ENCODE data around the gene GP9.

GP9 gene

DNA sequence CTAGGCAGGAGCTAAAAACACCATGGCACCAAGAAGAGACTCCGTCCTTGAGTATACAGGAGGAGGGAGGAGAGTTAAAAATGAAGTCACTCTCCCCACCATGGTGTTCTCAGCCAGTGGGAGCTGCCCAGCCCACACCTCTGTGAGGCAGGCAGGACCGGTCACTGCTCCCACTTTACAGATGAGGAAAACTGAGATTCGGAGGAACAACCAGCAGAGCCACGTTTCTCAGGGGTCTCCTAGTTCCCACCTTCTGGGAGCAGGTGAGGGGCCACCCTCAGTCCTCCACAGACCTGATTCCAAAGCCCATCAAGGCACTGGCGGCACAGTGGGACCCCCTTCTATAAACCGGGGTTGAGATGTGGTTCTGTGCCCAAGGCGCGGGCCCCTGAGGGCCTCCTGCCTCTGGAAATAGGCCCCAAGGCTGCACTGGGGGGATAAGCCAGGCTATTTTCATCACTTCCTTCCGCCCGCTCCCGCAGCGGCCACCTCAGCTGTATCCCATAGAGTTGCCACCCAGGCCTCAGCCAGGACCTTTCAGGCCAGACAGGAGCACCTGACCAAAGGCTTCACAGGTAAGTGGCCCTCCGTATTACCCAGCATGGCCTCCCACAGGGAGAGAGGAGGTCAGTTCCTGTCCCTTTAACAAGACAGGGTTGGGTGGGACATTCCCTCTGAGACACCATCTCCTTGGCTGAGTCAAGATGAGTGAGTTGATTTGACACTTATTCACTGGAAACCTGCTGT, at the start of gene GP9:
GP9 (plus strand) TSS at position 504 of the 747 bp plus-strand sequence. CDS start 961 bp downstream, outside the sequence.
- DNase-seq: no peak

GRCh38 chr3:129013491-129013891, 47.1 kb upstream of the GP9 start:
- DNase-seq: no peak

DNA sequence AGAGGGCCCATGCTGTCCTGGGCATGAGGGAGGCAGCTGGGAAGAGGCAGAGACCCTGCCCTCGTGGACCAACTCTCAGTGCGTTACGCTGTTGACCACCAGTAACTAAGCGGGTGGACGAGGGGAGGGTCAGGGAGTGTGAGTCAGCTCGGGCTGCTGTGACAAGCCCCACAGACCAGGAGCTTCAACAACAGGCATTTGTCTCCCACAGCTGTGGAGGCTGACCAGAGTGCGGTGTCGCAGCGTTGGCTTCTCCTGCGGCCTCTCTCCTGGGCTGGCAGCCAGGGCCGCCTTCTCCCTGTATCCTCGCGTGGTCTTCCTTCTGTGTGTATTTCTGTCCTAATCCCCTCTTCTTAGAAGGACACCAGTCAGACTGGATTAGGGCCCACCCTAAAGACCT, 46.4 kb upstream of the GP9 start:
- DNase-seq: no peak

DNA sequence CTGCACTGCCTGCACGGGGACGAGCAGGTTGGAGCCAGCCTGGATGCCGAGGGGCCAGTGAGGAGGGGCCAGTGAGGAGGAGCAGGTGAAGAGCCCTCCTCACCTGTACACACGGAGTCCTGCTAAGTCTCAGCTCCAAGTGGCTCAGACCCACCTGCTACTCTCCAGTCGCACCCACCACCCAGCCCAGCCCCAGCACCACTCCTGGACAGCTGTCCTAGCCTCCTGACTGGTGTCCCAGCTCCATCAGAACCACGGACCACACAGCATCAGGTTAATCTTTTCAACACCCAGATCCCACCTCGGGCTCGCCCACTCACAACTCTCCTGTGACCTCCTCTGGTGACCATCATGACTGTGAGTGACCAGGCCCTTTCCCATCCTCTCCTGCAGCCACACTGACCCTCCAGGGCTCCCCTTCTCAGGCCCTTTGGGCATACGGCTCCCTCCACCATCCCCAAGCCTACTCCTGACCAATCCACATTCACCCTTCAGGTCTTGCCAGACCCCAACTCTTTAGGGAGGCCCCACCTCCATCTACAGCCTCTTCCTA, 45.7 kb upstream of the GP9 start:
- no peak for DNase-seq

GRCh38 chr3:129015388-129016105, 45.0 kb upstream of the GP9 start:
- DNase-seq: peak; percentile 62

- peak; percentile 53 for DNase-seq
Observed at GRCh38 chr3:129016356-129016719, 44.2 kb upstream of the GP9 start.

- DNase-seq: no peak
Observed at GRCh38 chr3:129016720-129017483, 43.7 kb upstream of the GP9 start.

DNA sequence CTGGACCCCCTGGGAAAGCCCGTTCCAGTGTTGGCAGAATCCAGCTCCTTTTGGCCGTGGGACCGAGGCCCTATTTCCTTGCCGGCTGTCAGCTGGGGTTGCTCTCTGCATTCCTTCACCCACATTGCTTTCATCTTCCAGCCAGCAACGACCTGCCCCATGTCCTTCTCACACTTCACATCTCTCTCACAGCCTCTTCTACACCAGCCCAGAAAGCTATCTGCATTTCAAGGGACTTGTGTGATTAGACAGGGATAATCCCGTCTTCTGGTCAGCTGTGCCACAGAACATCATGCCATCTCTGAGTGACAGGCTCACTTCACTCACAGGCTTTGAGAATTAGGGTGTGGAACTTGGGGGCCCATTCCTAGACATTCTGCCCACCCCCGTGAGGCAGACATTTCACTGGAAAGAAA, 43.1 kb upstream of the GP9 start:
- no peak for DNase-seq

DNA sequence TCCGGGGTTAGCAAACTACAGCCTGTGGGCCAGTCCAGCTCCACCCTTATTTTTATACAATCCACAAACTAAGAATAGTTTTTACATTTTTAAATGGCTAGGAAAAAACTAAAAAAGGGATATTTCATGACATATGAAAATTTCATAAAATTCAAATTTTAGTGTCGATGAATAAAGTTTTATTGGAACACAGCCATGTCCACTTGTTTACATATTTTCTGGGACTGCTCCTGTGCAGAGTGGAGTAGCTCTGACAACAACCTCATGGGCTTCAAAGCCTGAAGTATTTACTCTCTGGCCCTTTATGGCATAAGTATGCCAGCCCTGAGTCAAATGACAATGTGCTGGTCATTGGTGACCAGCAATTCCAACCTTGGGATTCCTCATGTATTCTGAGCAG, 42.3 kb upstream of the GP9 start:
- no peak for DNase-seq

DNA sequence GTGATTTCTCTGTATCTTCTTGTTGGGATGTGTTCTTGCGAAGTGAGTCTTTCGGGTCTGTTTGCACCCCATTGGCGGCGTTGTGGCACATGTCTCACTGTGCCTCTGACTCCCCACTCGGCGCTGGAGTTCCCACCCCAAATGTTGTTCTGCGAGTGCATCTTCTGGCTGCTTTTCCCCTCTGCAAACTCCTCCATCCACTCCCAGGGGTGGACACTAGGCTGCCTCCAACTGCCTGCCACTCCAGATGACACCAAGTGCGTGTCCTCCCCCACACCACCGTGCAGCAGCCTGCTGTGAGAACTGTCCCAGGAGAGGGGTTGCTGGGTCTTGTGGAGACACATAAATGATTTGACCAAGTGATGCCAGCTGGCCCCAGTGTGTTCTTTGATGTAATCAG, 41.8 kb upstream of the GP9 start:
- no peak for DNase-seq

DNA sequence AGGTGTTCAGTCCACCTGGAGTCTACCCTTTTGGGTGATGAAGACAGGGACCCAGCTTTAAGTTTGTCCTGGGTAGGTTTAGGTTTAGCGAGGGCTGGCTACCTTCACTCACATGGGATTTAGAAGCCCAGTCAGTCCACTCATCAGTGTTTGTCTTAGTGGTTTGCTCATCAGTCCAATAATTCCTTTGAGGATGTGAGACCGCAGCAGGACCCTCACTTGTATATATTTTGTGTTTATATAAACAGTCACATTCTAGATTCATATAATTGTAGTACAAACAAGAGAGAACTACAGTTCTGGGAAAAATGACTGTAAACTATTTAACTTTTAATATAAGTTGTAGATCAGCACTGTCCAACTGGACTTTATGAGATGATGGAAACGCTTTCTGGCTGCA, 41.3 kb upstream of the GP9 start:
- no peak for DNase-seq

DNA sequence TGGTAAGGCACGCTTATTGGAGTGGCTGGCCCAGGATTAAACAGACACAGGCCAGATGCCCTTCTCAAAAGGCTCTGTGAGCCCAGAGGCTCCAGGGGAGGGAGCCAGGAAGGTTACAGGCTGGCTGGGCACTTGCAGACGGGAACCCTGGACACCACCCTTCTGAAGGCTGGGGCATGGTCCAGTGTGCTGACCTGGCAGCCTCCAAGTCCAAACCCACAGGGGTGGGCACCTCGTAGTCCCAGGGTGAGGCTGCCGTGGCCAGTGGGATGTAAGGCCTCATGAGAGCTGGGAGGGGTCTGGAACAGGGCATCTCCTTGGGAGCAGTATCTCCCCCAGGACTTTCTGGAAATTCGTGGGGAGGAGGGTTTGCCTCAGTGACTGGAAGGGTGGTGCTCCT, 39.9 kb upstream of the GP9 start:
- no peak for DNase-seq

- no peak for DNase-seq
Observed at GRCh38 chr3:129021140-129021551, 39.4 kb upstream of the GP9 start.

- no peak for DNase-seq
Observed at GRCh38 chr3:129022114-129023007, 38.2 kb upstream of the GP9 start.

- DNase-seq: no peak
Observed at GRCh38 chr3:129023008-129023358, 37.6 kb upstream of the GP9 start.

DNA sequence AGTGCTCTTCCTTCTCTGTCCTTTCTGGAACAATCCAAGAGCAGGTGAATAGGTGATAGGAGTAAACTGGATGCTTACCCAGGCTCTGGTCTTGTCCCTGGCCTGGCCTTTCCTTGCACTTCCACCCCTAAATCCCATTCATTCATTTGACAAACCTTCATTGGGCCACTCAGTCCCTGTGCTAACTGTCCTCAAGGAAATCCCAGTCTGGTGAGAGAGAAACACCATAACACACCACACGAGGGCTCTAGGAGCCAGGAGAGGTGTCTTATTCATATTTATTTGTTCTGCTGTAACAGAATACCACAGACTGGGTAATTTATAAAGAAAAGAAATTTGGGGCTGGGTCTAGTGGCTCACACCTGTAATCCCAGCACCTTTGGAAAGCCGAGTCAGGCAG, 36.7 kb upstream of the GP9 start:
- no peak for DNase-seq

- DNase-seq: no peak
Observed at GRCh38 chr3:129025108-129025507, 35.5 kb upstream of the GP9 start.

- no peak for DNase-seq
Observed at GRCh38 chr3:129025691-129026435, 34.7 kb upstream of the GP9 start.

GRCh38 chr3:129026728-129027543, 33.6 kb upstream of the GP9 start:
- DNase-seq: peak; percentile 94

DNA sequence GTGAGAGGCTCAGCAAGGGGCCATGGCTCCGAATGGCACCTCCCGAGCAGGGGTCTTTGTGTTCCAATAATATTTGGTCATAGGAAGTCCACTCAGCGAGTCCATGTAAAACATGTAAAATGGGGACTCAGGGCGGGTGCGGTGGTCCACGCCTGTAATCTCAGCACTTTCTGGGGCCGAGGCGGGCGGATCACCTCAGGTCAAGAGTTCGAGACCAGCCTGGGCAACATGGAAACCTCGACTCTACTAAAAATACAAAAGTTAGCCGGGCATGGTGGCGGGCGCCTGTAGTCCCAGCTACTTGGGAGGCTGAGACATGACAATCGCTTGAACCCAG, 33.1 kb upstream of the GP9 start:
- no peak for DNase-seq

- no peak for DNase-seq
Observed at GRCh38 chr3:129028866-129029265, 31.7 kb upstream of the GP9 start.

All from activated CD4-positive, alpha-beta T cell treated with anti-CD3 and anti-CD28 coated beads, Interleukin-2, amount 50 U/mL, for 16 hours (primary cell).